SK-N-SH treated with all-trans-retinoic acid at 6 μM for 48 hours (cell line): Measurements from ENCODE around the gene DMD.

Source experiments
- ATAC-seq: fragments of 200-7000 bp; cut with Tn5 transposase; 3 replicates; pipeline ENCODE4 v1.9.1; 2020; ENCODE audit warnings: mild to moderate bottlenecking, moderate library complexity
- ARNTL ChIP-seq: fragments of 450-650 bp; formaldehyde crosslinking; IDR thresholded peaks from 2 replicates; pipeline ENCODE4 v1.5.0; 2020; ENCODE audit warnings: low read depth, mild to moderate bottlenecking, moderate library complexity, borderline replicate concordance
- BACH2 ChIP-seq: fragments of 250-450 bp; sonication (Bioruptor Pico); IDR thresholded peaks from 2 replicates; pipeline ENCODE4 v1.9.0; 2021; ENCODE audit warnings: mild to moderate bottlenecking, borderline replicate concordance
- CSDC2 ChIP-seq: fragments of 250-450 bp; sonication (Bioruptor Pico); IDR thresholded peaks from 2 replicates; pipeline ENCODE4 v1.5.0; 2020; ENCODE audit warnings: mild to moderate bottlenecking, moderate library complexity
- CSRNP3 ChIP-seq: fragments of 250-450 bp; sonication (Bioruptor Pico); IDR thresholded peaks from 2 replicates; pipeline ENCODE4 v1.5.1; 2021; ENCODE audit warnings: mild to moderate bottlenecking, moderate library complexity
- ESRRG ChIP-seq: fragments of 250-450 bp; sonication (Bioruptor Pico); IDR thresholded peaks from 2 replicates; pipeline ENCODE4 v1.6.1; 2021; ENCODE audit warnings: mild to moderate bottlenecking
- GLIS3 ChIP-seq: fragments of 250-450 bp; sonication (Bioruptor Pico); IDR thresholded peaks from 2 replicates; pipeline ENCODE4 v1.5.0; 2020; ENCODE audit warnings: mild to moderate bottlenecking, moderate library complexity
- ISL1 ChIP-seq: fragments of 250-450 bp; sonication (Bioruptor Pico); IDR thresholded peaks from 2 replicates; pipeline ENCODE4 v2.1.2; 2022; ENCODE audit warnings: mild to moderate bottlenecking, moderate library complexity
- OSR1 ChIP-seq: fragments of 250-450 bp; sonication (Bioruptor Pico); IDR thresholded peaks from 2 replicates; pipeline ENCODE4 v1.8.0; 2022; ENCODE audit warnings: moderate library complexity, mild to moderate bottlenecking, inconsistent platforms
- POU6F1 ChIP-seq: fragments of 250-450 bp; sonication (Bioruptor Pico); IDR thresholded peaks from 2 replicates; pipeline ENCODE4 v1.8.0; 2021; ENCODE audit warnings: low read depth, mild to moderate bottlenecking, moderate library complexity, borderline replicate concordance
- PPARA ChIP-seq: fragments of 250-450 bp; sonication (Bioruptor Pico); IDR thresholded peaks from 2 replicates; pipeline ENCODE4 v1.5.0; 2020; ENCODE audit warnings: mild to moderate bottlenecking, borderline replicate concordance
- RARB ChIP-seq: fragments of 250-450 bp; sonication (Bioruptor Pico); IDR thresholded peaks from 2 replicates; pipeline ENCODE4 v1.8.0; 2021; ENCODE audit warnings: mild to moderate bottlenecking, moderate library complexity
- SNAI2 ChIP-seq: fragments of 250-450 bp; sonication (Bioruptor Pico); IDR thresholded peaks from 2 replicates; pipeline ENCODE4 v1.5.0; 2020; ENCODE audit warnings: mild to moderate bottlenecking, moderate library complexity
- TCF4 ChIP-seq: fragments of 250-450 bp; sonication (Bioruptor Pico); IDR thresholded peaks from 2 replicates; pipeline ENCODE4 v1.8.0; 2021; ENCODE audit warnings: mild to moderate bottlenecking, moderate library complexity, borderline replicate concordance
- TOX ChIP-seq: fragments of 250-450 bp; sonication (Bioruptor Pico); IDR thresholded peaks from 2 replicates; pipeline ENCODE4 v1.8.0; 2021; ENCODE audit warnings: mild to moderate bottlenecking, moderate library complexity, borderline replicate concordance
- ZC3H10 ChIP-seq: fragments of 250-450 bp; sonication (Bioruptor Pico); IDR thresholded peaks from 2 replicates; pipeline ENCODE4 v1.5.1; 2021; ENCODE audit warnings: mild to moderate bottlenecking, moderate library complexity
- ZFP3 ChIP-seq: fragments of 250-450 bp; sonication (Bioruptor Pico); IDR thresholded peaks from 2 replicates; pipeline ENCODE4 v1.5.0; 2020; ENCODE audit warnings: mild to moderate bottlenecking, moderate library complexity
- ZFP30 ChIP-seq: fragments of 450-650 bp; formaldehyde crosslinking; IDR thresholded peaks from 2 replicates; pipeline ENCODE4 v1.5.0; 2022; ENCODE audit warnings: mild to moderate bottlenecking, moderate library complexity
- ZNF565 ChIP-seq: fragments of 450-650 bp; formaldehyde crosslinking; conservative IDR thresholded peaks from 2 replicates; pipeline ENCODE4 v1.5.0; 2020; ENCODE audit warnings: low read depth, mild to moderate bottlenecking, moderate library complexity
- ZNF70 ChIP-seq: fragments of 450-650 bp; formaldehyde crosslinking; IDR thresholded peaks from 2 replicates; pipeline ENCODE4 v1.5.0; 2020; ENCODE audit warnings: mild to moderate bottlenecking, moderate library complexity
- ZNF8 ChIP-seq: fragments of 450-650 bp; formaldehyde crosslinking; IDR thresholded peaks from 2 replicates; pipeline ENCODE4 v1.5.0; 2020; ENCODE audit warnings: mild to moderate bottlenecking, moderate library complexity
- TF ChIP-seq, protein P1 (sequence below): fragments of 250-450 bp; sonication (Bioruptor Pico); IDR thresholded peaks from 2 replicates; pipeline ENCODE4 v1.5.0; 2020; ENCODE audit warnings: mild to moderate bottlenecking, moderate library complexity

Gene DMD

DNA sequence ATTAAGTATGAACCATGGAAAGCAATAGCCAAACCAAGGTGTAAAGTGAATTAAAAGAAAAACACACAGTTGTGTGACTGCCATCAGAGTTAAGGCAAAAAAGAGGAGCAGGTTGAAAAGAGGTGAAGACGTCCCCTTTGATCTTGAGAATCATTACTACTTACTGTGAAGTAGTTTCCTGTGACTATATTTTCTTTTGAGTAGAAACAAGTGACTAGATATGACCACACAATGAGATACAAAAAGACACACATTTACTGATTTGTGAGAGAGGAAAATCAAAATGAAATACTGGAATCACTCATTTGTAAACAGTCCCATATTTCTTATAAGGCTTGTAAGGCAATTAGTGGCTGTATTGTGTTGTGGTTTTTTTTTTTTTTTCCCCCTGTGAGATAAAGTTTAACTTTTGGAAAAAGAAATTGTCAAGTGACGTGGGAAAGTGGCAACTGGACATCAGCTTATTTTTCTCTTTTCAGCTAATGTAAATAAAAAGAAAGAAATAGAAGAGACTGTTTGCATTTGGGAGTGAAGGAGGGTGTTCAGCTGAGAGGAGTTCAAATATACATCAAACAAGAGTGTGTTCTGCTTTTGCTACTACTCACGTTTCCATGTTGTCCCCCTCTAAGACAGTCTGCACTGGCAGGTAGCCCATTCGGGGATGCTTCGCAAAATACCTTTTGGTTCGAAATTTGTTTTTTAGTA, 2033.1 kb downstream of the DMD start (continued):
- TF ChIP-seq BACH2 (CRISPR knock-in tag) (no peak), TCF4 (CRISPR knock-in tag) (no peak), ZNF8 (CRISPR knock-in tag) (no peak), ESRRG (CRISPR knock-in tag) (no peak), ZNF70 (CRISPR knock-in tag) (no peak), PPARA (CRISPR knock-in tag) (no peak), SNAI2 (CRISPR knock-in tag) (no peak), OSR1 (CRISPR knock-in tag) (no peak)

DNA sequence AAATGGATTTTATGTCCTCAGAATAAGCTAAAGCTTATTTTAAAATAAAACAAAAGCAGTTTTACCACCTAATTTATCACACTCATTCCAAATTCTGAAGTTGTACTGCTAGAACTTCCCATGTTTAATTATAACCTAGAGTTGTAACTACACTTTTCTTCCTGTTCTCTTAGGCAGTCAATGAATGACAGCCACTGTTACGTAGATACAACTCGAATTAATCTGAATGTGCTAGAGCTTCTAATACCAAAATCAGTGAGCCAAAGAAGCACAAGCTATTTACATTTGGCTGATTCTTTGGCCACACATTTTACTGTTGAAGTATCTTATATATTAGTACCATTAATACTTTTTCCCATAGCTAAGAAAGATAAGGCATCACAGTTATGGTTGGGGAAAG, 2040.6 kb downstream of the DMD start:
- TF ChIP-seq POU6F1 (CRISPR knock-in tag) = no peak
- TF ChIP-seq ZC3H10 (CRISPR knock-in tag) = no peak
- no peak for TF ChIP-seq BACH2 (CRISPR knock-in tag)
- TF ChIP-seq, protein P1, sequence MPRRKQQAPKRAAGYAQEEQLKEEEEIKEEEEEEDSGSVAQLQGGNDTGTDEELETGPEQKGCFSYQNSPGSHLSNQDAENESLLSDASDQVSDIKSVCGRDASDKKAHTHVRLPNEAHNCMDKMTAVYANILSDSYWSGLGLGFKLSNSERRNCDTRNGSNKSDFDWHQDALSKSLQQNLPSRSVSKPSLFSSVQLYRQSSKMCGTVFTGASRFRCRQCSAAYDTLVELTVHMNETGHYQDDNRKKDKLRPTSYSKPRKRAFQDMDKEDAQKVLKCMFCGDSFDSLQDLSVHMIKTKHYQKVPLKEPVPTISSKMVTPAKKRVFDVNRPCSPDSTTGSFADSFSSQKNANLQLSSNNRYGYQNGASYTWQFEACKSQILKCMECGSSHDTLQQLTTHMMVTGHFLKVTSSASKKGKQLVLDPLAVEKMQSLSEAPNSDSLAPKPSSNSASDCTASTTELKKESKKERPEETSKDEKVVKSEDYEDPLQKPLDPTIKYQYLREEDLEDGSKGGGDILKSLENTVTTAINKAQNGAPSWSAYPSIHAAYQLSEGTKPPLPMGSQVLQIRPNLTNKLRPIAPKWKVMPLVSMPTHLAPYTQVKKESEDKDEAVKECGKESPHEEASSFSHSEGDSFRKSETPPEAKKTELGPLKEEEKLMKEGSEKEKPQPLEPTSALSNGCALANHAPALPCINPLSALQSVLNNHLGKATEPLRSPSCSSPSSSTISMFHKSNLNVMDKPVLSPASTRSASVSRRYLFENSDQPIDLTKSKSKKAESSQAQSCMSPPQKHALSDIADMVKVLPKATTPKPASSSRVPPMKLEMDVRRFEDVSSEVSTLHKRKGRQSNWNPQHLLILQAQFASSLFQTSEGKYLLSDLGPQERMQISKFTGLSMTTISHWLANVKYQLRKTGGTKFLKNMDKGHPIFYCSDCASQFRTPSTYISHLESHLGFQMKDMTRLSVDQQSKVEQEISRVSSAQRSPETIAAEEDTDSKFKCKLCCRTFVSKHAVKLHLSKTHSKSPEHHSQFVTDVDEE (CRISPR knock-in tag) = no peak
- TF ChIP-seq CSRNP3 = no peak
- no peak for TF ChIP-seq ZFP3 (CRISPR knock-in tag)
- no peak for TF ChIP-seq ISL1
- no peak for TF ChIP-seq CSDC2 (CRISPR knock-in tag)
- TF ChIP-seq ZNF70 (CRISPR knock-in tag) = no peak
- TF ChIP-seq, all 23 proteins: peak for 0
- ATAC-seq = no peak

- no peak for ATAC-seq
- TF ChIP-seq ZFP3 (CRISPR knock-in tag) (no peak), ZNF70 (CRISPR knock-in tag) (no peak), BACH2 (CRISPR knock-in tag) (no peak), ZNF8 (CRISPR knock-in tag) (no peak), GLIS3 (CRISPR knock-in tag) (no peak), CSRNP3 (no peak), OSR1 (CRISPR knock-in tag) (no peak), ZC3H10 (CRISPR knock-in tag) (no peak), ESRRG (CRISPR knock-in tag) (no peak), TCF4 (CRISPR knock-in tag) (no peak), CSDC2 (CRISPR knock-in tag) (no peak), SNAI2 (CRISPR knock-in tag) (no peak), ARNTL (CRISPR knock-in tag) (no peak), PPARA (CRISPR knock-in tag) (no peak), TOX (CRISPR knock-in tag) (no peak), ISL1 (no peak)
Measured at GRCh38 chrX:31168551-31168950, 2042.8 kb downstream of the DMD start.

DNA sequence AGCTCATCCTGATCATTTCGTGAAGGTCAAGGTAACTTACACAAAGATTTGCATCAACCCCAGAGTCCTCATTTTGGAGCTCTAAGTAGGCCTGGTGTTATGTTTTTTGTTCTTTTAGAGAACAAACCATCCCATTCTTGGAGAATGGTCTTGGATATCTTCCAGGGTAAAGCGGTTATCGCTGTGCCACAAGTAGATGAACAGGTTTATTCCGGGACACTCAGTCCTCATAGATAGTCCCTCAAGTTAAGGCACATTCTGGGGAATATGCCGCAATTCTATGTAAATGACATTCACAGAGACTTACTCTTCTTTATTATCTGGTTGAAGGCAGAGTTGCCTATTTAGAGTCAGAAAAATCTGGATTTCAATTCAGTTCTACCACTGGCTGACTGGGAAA, 2044.5 kb downstream of the DMD start:
- no peak for ATAC-seq
- no peak for TF ChIP-seq RARB (CRISPR knock-in tag)
- TF ChIP-seq ZFP30 (CRISPR knock-in tag) = no peak
- TF ChIP-seq POU6F1 (CRISPR knock-in tag) = no peak
- TF ChIP-seq ZNF565 (CRISPR knock-in tag) = no peak
- TF ChIP-seq ISL1 = no peak
- TF ChIP-seq ARNTL (CRISPR knock-in tag) = no peak
- no peak for TF ChIP-seq PPARA (CRISPR knock-in tag)
- TF ChIP-seq OSR1 (CRISPR knock-in tag) = no peak
- TF ChIP-seq ZNF8 (CRISPR knock-in tag) = no peak
- TF ChIP-seq CSRNP3 = no peak
- TF ChIP-seq, all 23 proteins: peak for 0
